ENCODE measurements around the gene JAKMIP1.
"Not testable (repeated sequence)": the region's sequence is repeated elsewhere in the genome, so short reads cannot be mapped to it uniquely, and the experiment has no call there.

JAKMIP1 gene

GRCh38 chr4:6002926-6003325, 197.4 kb downstream of the JAKMIP1 start:
- DNase-seq: no peak

- no peak for DNase-seq
These were observed 197.9 kb downstream of the JAKMIP1 start for GRCh38 chr4:6002492-6002833.

GRCh38 chr4:6001680-6002491, 198.5 kb downstream of the JAKMIP1 start:
- no peak for DNase-seq

- DNase-seq: no peak
These were observed 200.5 kb downstream of the JAKMIP1 start for GRCh38 chr4:5999830-6000365.

- no peak for DNase-seq
These were observed 201.0 kb downstream of the JAKMIP1 start for GRCh38 chr4:5999356-5999755.

- DNase-seq: peak; percentile 40
These were observed 201.9 kb downstream of the JAKMIP1 start for GRCh38 chr4:5998333-5998936.

GRCh38 chr4:5996641-5997040, 203.7 kb downstream of the JAKMIP1 start:
- no peak for DNase-seq

- DNase-seq: no peak
These were observed 204.3 kb downstream of the JAKMIP1 start for GRCh38 chr4:5995901-5996623.

GRCh38 chr4:5993876-5994811, 206.2 kb downstream of the JAKMIP1 start:
- DNase-seq: no peak

GRCh38 chr4:5993346-5993745, 207.0 kb downstream of the JAKMIP1 start:
- not testable (repeated sequence) for DNase-seq

GRCh38 chr4:5992828-5993321, 207.5 kb downstream of the JAKMIP1 start:
- DNase-seq: no peak

GRCh38 chr4:5992171-5992827, 208.1 kb downstream of the JAKMIP1 start:
- DNase-seq: no peak

GRCh38 chr4:5991405-5991804, 208.9 kb downstream of the JAKMIP1 start:
- no peak for DNase-seq

- DNase-seq: no peak
These were observed 209.7 kb downstream of the JAKMIP1 start for GRCh38 chr4:5990446-5991160.

- no peak for DNase-seq
These were observed 210.8 kb downstream of the JAKMIP1 start for GRCh38 chr4:5989236-5990225.

- no peak for DNase-seq
These were observed 212.1 kb downstream of the JAKMIP1 start for GRCh38 chr4:5988086-5988845.

GRCh38 chr4:5984843-5985242, 215.5 kb downstream of the JAKMIP1 start:
- no peak for DNase-seq

- no peak for DNase-seq
These were observed 218.0 kb downstream of the JAKMIP1 start for GRCh38 chr4:5982156-5982973.
